Cardiac muscle cell (in vitro differentiated cells and primary cell): ENCODE results near the gene METTL8. TPM values are rescaled to one million over a fixed set of nuclear protein-coding genes. Genes with fewer than 3 reads are reported as not detected.

ENCODE experiments used
- DNase-seq, 2 donors: peaks; one replicate each; pipeline versions ENCODE4 v3.0.0 to v3.0.0-alpha.2; 2010 to 2017; ENCODE audit warnings: low read depth in 1 of 2, low spot score in 1 of 2
- H3K27ac ChIP-seq: fragments of 200-600 bp; sonication (generic); 2 replicates; pipeline ENCODE4 v1.5.1; 2016
- H3K27me3 ChIP-seq: fragments of 200-600 bp; sonication (generic); 2 replicates; pipeline ENCODE4 v1.6.0; 2016; ENCODE audit warnings: control low read depth
- H3K36me3 ChIP-seq: fragments of 200-600 bp; sonication (generic); 2 replicates; pipeline ENCODE4 v1.5.1; 2016; ENCODE audit warnings: control low read depth
- H3K4me1 ChIP-seq: fragments of 200-600 bp; sonication (generic); 2 replicates; pipeline ENCODE4 v1.8.1; 2017; ENCODE audit warnings: low read depth, mild to moderate bottlenecking, mixed run types
- H3K4me3 ChIP-seq: fragments of 200-600 bp; sonication (generic); 2 replicates; pipeline ENCODE4 v1.5.1; 2016; ENCODE audit warnings: mild to moderate bottlenecking
- H3K9me3 ChIP-seq: fragments of 200-600 bp; sonication (generic); 2 replicates; pipeline ENCODE4 v1.5.1; 2017; ENCODE audit warnings: low read depth, mild to moderate bottlenecking, control low read depth
- polyA plus RNA-seq: library from polyadenylated mRNA; unstranded; fragments of >200 nt; fragmentation: Nextera tagmentation; extraction: Ambion mirVana; gene quantifications from 2 replicates; pipeline ENCODE4 v1.2.1, GENCODE V29; 2016
- total RNA-seq: library from RNA; depleted of rRNA; stranded (reverse); fragments of >200 nt; gene quantifications from 2 replicates; pipeline ENCODE4 v1.2.3, GENCODE V29; 2016
- TF ChIP-seq, protein P1 (sequence below): IDR thresholded peaks from 2 replicates; pipeline ENCODE4 v1.5.1; 2012; ENCODE audit warnings: low read depth, mild to moderate bottlenecking, low read length

Gene METTL8
- total and polyA plus RNA-seq, 2 experiments from 2014 or later: 12.4 to 15.5 TPM

- Histone ChIP-seq H3K4me3 (no peak overlapping the region), H3K9me3 (no peaks in the 10 kb centered on the region), H3K36me3 (no peaks in the 10 kb centered on the region), H3K27me3 (no peaks in the 10 kb centered on the region), H3K4me1 (no peaks in the 10 kb centered on the region), H3K27ac (no peak overlapping the region)
- TF ChIP-seq, protein P1, sequence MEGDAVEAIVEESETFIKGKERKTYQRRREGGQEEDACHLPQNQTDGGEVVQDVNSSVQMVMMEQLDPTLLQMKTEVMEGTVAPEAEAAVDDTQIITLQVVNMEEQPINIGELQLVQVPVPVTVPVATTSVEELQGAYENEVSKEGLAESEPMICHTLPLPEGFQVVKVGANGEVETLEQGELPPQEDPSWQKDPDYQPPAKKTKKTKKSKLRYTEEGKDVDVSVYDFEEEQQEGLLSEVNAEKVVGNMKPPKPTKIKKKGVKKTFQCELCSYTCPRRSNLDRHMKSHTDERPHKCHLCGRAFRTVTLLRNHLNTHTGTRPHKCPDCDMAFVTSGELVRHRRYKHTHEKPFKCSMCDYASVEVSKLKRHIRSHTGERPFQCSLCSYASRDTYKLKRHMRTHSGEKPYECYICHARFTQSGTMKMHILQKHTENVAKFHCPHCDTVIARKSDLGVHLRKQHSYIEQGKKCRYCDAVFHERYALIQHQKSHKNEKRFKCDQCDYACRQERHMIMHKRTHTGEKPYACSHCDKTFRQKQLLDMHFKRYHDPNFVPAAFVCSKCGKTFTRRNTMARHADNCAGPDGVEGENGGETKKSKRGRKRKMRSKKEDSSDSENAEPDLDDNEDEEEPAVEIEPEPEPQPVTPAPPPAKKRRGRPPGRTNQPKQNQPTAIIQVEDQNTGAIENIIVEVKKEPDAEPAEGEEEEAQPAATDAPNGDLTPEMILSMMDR: no peak
- DNase-seq: no peak
These were observed 107.8 kb downstream of the METTL8 start for GRCh38 chr2:171325886-171326585.

DNA sequence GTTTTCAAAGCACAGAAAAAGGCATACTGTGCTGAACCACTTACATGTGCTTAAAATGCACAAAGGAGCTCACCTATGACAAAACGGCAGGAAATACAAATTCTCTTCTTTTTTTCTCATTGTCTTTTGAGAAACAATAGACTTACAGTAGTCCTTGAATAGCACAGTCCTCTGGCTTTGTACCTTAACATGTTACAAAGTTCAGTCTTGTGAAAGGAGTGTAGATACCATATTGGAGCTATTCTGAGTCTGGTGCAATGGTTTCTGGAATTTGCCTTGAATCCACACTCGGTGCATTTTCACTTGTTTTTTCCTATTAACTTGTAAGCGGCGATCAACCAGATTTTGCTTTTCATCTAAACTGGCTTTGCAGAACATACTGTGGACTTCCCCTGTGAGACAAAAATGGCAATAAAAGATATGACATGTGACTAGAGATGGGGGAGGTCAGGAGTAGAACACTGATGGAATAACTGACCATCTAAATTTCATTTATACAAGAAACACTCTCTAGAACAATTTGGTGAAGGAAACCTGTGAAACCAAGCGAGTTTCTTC, 109.7 kb downstream of the METTL8 start:
- Histone ChIP-seq H3K4me3 (no peak overlapping the region), H3K9me3 (no peaks in the 10 kb centered on the region), H3K27ac (no peak overlapping the region), H3K27me3 (no peaks in the 10 kb centered on the region), H3K36me3 (no peaks in the 10 kb centered on the region), H3K4me1 (peaks cover 4% of the 10 kb centered on the region)
- no peak for DNase-seq
- TF ChIP-seq, protein P1: no peak

DNA sequence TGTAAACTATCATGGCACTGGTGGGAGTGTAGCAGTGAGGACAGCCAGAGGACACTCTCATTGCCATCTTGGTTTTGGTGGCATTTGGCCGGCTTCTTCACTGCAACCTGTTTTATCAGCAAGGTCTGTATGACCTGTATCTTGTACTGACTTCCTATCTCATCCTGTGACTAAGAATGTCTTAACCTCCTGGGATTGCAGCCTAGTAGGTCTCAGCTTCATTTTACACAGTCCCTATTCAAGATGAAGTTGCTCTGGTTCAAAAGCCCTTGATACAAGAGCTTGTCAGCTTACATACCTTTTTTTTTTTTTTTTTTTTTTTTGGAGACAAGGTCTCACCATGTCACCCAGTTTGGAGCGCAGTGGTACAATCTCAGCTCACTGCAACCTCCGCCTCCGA, 110.9 kb downstream of the METTL8 start:
- Histone ChIP-seq H3K9me3 (no peaks in the 10 kb centered on the region), H3K36me3 (no peaks in the 10 kb centered on the region), H3K27me3 (no peaks in the 10 kb centered on the region), H3K4me1 (peaks cover 10% of the 10 kb centered on the region), H3K4me3 (no peak overlapping the region), H3K27ac (no peak overlapping the region)
- TF ChIP-seq, protein P1: no peak
- no peak for DNase-seq

- Histone ChIP-seq H3K27ac (no peak overlapping the region), H3K36me3 (no peaks in the 10 kb centered on the region), H3K4me1 (peaks cover 10% of the 10 kb centered on the region), H3K4me3 (no peak overlapping the region), H3K9me3 (no peaks in the 10 kb centered on the region), H3K27me3 (no peaks in the 10 kb centered on the region)
- TF ChIP-seq, protein P1: no peak
- DNase-seq: no peak
These were observed 113.1 kb downstream of the METTL8 start for GRCh38 chr2:171320731-171321130.

- Histone ChIP-seq H3K27ac (no peak overlapping the region), H3K4me1 (peaks cover 10% of the 10 kb centered on the region)
These were observed 113.6 kb downstream of the METTL8 start for GRCh38 chr2:171320208-171320621.

More at GRCh38 chr2:171320208-171320621, 113.6 kb downstream of the METTL8 start:
- TF ChIP-seq, protein P1: no peak
- Histone ChIP-seq H3K9me3 (no peaks in the 10 kb centered on the region), H3K4me3 (no peak overlapping the region), H3K27me3 (no peaks in the 10 kb centered on the region), H3K36me3 (no peaks in the 10 kb centered on the region)
- no peak for DNase-seq
